UCSD-AML1 (cell line): ENCODE data around the gene LACTBL1.
A peak's percentile ranks its signal among the peaks of the same experiment; 100 is the strongest.
"Not testable (repeated sequence)": the region's sequence is repeated elsewhere in the genome, so short reads cannot be mapped to it uniquely, and the experiment has no call there.

Source experiments
- DNase-seq: peaks from one replicate; lab custom pipeline; 2025; ENCODE audit not compliant: unreplicated experiment; lab: John Stamatoyannopoulos, UW

LACTBL1 gene

GRCh38 chr1:22945171-22945570, 27.5 kb downstream of the LACTBL1 start:
- DNase-seq = not testable (repeated sequence)

GRCh38 chr1:22944346-22945055, 28.2 kb downstream of the LACTBL1 start:
- no peak for DNase-seq

- DNase-seq = no peak
Observed at GRCh38 chr1:22941257-22941656, 31.4 kb downstream of the LACTBL1 start.

GRCh38 chr1:22936681-22937080, 36.0 kb downstream of the LACTBL1 start:
- DNase-seq = no peak

- DNase-seq = no peak
Observed at GRCh38 chr1:22935433-22935832, 37.2 kb downstream of the LACTBL1 start.

GRCh38 chr1:22932803-22933470, 39.7 kb downstream of the LACTBL1 start:
- DNase-seq = no peak

GRCh38 chr1:22930240-22930912, 42.3 kb downstream of the LACTBL1 start:
- peak; percentile 66 for DNase-seq

GRCh38 chr1:22925111-22925510, 47.6 kb downstream of the LACTBL1 start:
- no peak for DNase-seq

GRCh38 chr1:22922640-22923039, 50.0 kb downstream of the LACTBL1 start:
- no peak for DNase-seq

- no peak for DNase-seq
Observed at GRCh38 chr1:22921452-22922126, 51.1 kb downstream of the LACTBL1 start.

GRCh38 chr1:22920734-22921451, 51.8 kb downstream of the LACTBL1 start:
- no peak for DNase-seq

- DNase-seq = no peak
Observed at GRCh38 chr1:22920026-22920733, 52.5 kb downstream of the LACTBL1 start.

GRCh38 chr1:22919341-22920025, 53.2 kb downstream of the LACTBL1 start:
- DNase-seq = no peak

GRCh38 chr1:22918644-22919043, 54.0 kb downstream of the LACTBL1 start:
- DNase-seq = no peak

GRCh38 chr1:22917989-22918388, 54.7 kb downstream of the LACTBL1 start:
- DNase-seq = no peak

GRCh38 chr1:22916471-22916820, 56.2 kb downstream of the LACTBL1 start:
- no peak for DNase-seq

- DNase-seq = no peak
Observed at GRCh38 chr1:22915816-22916470, 56.7 kb downstream of the LACTBL1 start.

- DNase-seq = no peak
Observed at GRCh38 chr1:22915231-22915630, 57.4 kb downstream of the LACTBL1 start.

- no peak for DNase-seq
Observed at GRCh38 chr1:22914633-22915217, 57.9 kb downstream of the LACTBL1 start.
